ENCODE measurements around the gene TUBB4B. TPM values are rescaled to one million over a fixed set of nuclear protein-coding genes. Genes with fewer than 3 reads are reported as not detected.

TUBB4B gene
- total RNA-seq, 2 experiments from 2014 or later: 320 to 325 TPM

DNA sequence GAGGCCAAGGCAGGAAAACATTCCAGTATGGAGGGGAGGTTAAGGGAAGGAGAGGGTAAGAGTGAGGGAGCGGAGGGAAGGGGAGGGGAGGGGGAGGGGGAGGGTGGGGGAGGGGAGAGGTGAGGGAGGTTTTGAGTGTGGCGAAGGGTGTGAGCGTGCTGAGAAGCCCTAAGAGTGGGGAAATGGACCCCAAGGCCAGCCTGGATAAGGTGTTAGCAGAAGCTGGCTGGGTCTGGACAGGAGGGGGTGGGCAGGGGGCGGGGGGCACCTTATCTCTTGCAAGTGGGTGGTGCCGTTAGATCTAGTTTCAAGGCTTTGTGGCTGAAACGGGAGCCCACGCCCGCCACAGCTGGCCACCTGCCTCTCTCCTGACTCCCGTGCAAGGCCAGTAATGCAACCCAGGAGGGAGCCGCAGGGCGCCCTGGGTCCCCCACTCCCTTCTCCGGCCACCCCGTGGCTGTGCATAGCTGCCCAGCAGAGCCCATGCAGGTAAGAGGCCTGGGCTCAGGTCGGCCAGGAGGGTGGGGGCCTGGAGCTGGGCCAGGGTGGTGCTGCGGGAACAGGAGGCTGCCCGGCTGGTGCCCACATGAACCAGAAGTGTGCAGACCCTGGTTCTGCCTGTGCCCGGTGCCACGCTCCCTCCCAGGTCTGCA lies 13.1 kb upstream of the TUBB4B start:
- intact Hi-C loops (cut with micrococcal nuclease): no loop called here
- ChIA-PET POLR2A (interaction anchor here (6.8 kb wide), 1 partner anchor 13 kb away, joined by 38 read pairs; the partner anchor contains the start of gene TUBB4B), CTCF (interaction anchor here (1.0 to 6.6 kb wide), 22 partner anchors 9 to 199 kb away, joined by 3 to 54 read pairs (median 4); partner anchors contain the start of genes DPP7, NDOR1, NELFB and TMEM203)
- Mint-ChIP-seq H3K27me3 (peaks cover 5% of the 10 kb centered on the region), H3K4me1 (ENCODE audit: low read depth) (peaks cover 3% of the 10 kb centered on the region), H3K9me3 (no peaks in the 10 kb centered on the region), H3K4me3 (no peak overlapping the region), H3K27ac (peak overlapping the region; percentile 64), H3K36me3 (no peaks in the 10 kb centered on the region)
- no peak for DNase-seq

GRCh38 chr9:137228506-137228967 lies 12.6 kb upstream of the TUBB4B start:
- DNase-seq: no peak
- H3K27me3 Mint-ChIP-seq: peaks cover 5% of the 10 kb centered on the region
- H3K4me1 Mint-ChIP-seq (ENCODE audit: low read depth): peaks cover 2% of the 10 kb centered on the region
- ChIA-PET POLR2A (no interaction called here), CTCF (interaction anchor here (1.4 to 6.6 kb wide), 5 partner anchors 8 to 114 kb away, joined by 4 to 54 read pairs (median 15); partner anchors contain the start of genes DPP7, NDOR1, TMEM203 and TUBB4B)
- H3K36me3 Mint-ChIP-seq: no peaks in the 10 kb centered on the region
- intact Hi-C loops (cut with micrococcal nuclease): no loop called here
- no peaks in the 10 kb centered on the region for H3K9me3 Mint-ChIP-seq
- no peak overlapping the region for H3K4me3 Mint-ChIP-seq
- no peak overlapping the region for H3K27ac Mint-ChIP-seq

- no peaks in the 10 kb centered on the region for H3K9me3 Mint-ChIP-seq
- no peak for DNase-seq
- peaks cover 5% of the 10 kb centered on the region for H3K27me3 Mint-ChIP-seq
- ChIA-PET POLR2A (no interaction called here), CTCF (interaction anchor here (0.8 to 3.5 kb wide), 3 partner anchors 10 to 111 kb away, joined by 3 to 16 read pairs (median 3); no protein-coding TSS in a partner anchor)
- peaks cover 2% of the 10 kb centered on the region for H3K4me1 Mint-ChIP-seq (ENCODE audit: low read depth)
- no peak overlapping the region for H3K4me3 Mint-ChIP-seq
- no peaks in the 10 kb centered on the region for H3K36me3 Mint-ChIP-seq
- intact Hi-C loops (cut with micrococcal nuclease): no loop called here
- H3K27ac Mint-ChIP-seq: no peak overlapping the region
Observed at GRCh38 chr9:137228968-137229896, 11.9 kb upstream of the TUBB4B start.

- Mint-ChIP-seq H3K4me1 (ENCODE audit: low read depth) (peaks cover 2% of the 10 kb centered on the region), H3K27ac (no peak overlapping the region), H3K4me3 (no peak overlapping the region), H3K27me3 (peaks cover 11% of the 10 kb centered on the region), H3K9me3 (no peaks in the 10 kb centered on the region), H3K36me3 (no peaks in the 10 kb centered on the region)
- CTCF ChIA-PET: interaction anchor here (0.8 to 1.1 kb wide), 2 partner anchors 9 to 41 kb away, joined by 3 read pairs; no protein-coding TSS in a partner anchor
- intact Hi-C loops (cut with micrococcal nuclease): no loop called here
- DNase-seq: no peak
- POLR2A ChIA-PET: no interaction called here
Observed at GRCh38 chr9:137229903-137230704, 11.0 kb upstream of the TUBB4B start.

DNA sequence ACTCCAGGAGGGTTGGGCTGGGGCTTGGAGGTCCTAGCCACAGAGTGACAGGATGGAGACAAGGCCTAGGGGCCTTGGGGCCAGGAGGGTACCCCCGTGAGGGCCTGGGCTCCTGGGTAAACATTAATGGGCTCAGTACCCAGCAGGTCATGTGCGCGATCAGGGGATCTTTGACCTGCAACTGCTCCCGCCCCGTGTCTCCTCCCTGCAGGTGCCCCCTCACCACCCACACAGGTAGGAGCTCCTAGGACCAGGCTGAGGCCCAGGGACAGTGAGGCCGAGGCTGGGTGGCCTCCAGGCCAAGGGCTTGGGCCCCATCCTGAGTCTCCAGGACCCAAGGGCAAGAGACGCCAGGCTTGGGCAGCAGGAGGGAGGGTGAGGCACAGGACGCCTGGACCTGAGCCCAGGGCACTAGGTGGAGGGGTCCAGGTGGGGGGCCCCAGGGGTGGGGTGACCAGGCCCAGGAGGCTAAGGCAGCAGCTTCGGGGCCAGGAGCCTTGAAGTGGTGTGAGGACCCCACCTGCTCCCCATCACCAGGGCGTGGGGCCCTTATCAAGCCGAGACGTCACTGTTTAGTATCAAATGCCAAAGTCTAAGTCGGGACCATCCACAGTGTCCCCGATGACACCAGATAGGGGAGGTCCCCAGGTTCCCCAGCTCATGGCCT lies 10.2 kb upstream of the TUBB4B start, which contains the start of gene SLC34A3:
Gene SLC34A3, plus strand, starts transcription at position 197 of the 667 bp plus-strand sequence. CDS start 802 bp downstream, outside the sequence.
- Mint-ChIP-seq H3K4me3 (no peak within 1 kb of the TSS), H3K36me3 (no peaks in the 10 kb centered on the region), H3K4me1 (ENCODE audit: low read depth) (peaks cover 2% of the 10 kb centered on the region), H3K27ac (no peak within 1 kb of the TSS), H3K27me3 (peaks cover 13% of the 10 kb centered on the region), H3K9me3 (no peaks in the 10 kb centered on the region)
- intact Hi-C loops (cut with micrococcal nuclease): no loop called here
- CTCF ChIA-PET: no interaction called here
- no peak for DNase-seq
- POLR2A ChIA-PET: no interaction called here

- Mint-ChIP-seq H3K4me1 (ENCODE audit: low read depth) (peaks cover 2% of the 10 kb centered on the region), H3K36me3 (no peaks in the 10 kb centered on the region), H3K27me3 (peaks cover 13% of the 10 kb centered on the region), H3K4me3 (no peak overlapping the region), H3K27ac (no peak overlapping the region), H3K9me3 (no peaks in the 10 kb centered on the region)
- intact Hi-C loops (cut with micrococcal nuclease): no loop called here
- DNase-seq: no peak
- ChIA-PET CTCF (no interaction called here), POLR2A (no interaction called here)
Observed at GRCh38 chr9:137231372-137232039, 9.6 kb upstream of the TUBB4B start.

- POLR2A ChIA-PET: no interaction called here
- Mint-ChIP-seq H3K9me3 (no peaks in the 10 kb centered on the region), H3K27ac (no peak overlapping the region), H3K4me3 (no peak overlapping the region), H3K27me3 (peaks cover 13% of the 10 kb centered on the region), H3K4me1 (ENCODE audit: low read depth) (peaks cover 2% of the 10 kb centered on the region), H3K36me3 (no peaks in the 10 kb centered on the region)
- DNase-seq: no peak
- CTCF ChIA-PET: no interaction called here
- intact Hi-C loops (cut with micrococcal nuclease): no loop called here
Observed at GRCh38 chr9:137232101-137232500, 9.0 kb upstream of the TUBB4B start.

GRCh38 chr9:137232510-137232909 lies 8.6 kb upstream of the TUBB4B start:
- intact Hi-C loops (cut with micrococcal nuclease): no loop called here
- Mint-ChIP-seq H3K9me3 (no peaks in the 10 kb centered on the region), H3K4me1 (ENCODE audit: low read depth) (peaks cover 2% of the 10 kb centered on the region), H3K27me3 (peaks cover 13% of the 10 kb centered on the region), H3K36me3 (no peaks in the 10 kb centered on the region), H3K27ac (no peak overlapping the region), H3K4me3 (no peak overlapping the region)
- ChIA-PET POLR2A (no interaction called here), CTCF (no interaction called here)
- DNase-seq: no peak

DNA sequence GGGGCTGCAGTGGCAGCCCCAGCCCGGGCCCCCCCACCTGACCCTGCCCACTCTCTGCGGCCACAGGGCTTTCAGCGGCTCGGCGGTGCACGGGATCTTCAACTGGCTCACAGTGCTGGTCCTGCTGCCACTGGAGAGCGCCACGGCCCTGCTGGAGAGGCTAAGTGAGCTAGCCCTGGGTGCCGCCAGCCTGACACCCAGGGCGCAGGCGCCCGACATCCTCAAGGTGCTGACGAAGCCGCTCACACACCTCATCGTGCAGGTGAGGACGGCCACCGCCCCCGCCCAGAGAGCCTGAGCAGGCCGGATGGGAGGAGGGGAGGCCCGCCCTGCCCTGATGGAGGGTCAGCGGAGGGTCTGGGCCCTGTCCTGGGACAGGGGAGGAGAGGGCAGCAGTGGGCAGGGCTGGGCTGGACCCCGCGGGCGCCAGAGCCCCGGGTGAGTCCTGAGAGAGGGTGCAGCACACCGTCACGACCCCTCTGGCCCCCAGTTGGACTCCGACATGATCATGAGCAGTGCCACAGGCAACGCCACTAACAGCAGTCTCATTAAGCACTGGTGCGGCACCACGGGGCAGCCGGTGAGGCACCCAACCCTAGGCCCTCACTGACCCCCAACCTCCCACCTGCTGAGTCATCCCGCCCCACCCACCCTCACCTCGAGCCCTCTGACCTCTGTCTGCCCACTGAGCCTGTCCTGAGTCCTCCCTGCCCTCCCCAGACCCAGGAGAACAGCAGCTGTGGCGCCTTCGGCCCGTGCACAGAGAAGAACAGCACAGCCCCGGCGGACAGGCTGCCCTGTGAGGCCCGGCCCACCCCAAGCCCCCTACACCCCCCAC lies 7.7 kb upstream of the TUBB4B start:
- no peak overlapping the region for H3K27ac Mint-ChIP-seq
- ChIA-PET POLR2A (no interaction called here), CTCF (no interaction called here)
- no peaks in the 10 kb centered on the region for H3K36me3 Mint-ChIP-seq
- no peak overlapping the region for H3K4me3 Mint-ChIP-seq
- DNase-seq: no peak
- peaks cover 11% of the 10 kb centered on the region for H3K27me3 Mint-ChIP-seq
- H3K9me3 Mint-ChIP-seq: no peaks in the 10 kb centered on the region
- intact Hi-C loops (cut with micrococcal nuclease): no loop called here
- H3K4me1 Mint-ChIP-seq (ENCODE audit: low read depth): peaks cover 3% of the 10 kb centered on the region

DNA sequence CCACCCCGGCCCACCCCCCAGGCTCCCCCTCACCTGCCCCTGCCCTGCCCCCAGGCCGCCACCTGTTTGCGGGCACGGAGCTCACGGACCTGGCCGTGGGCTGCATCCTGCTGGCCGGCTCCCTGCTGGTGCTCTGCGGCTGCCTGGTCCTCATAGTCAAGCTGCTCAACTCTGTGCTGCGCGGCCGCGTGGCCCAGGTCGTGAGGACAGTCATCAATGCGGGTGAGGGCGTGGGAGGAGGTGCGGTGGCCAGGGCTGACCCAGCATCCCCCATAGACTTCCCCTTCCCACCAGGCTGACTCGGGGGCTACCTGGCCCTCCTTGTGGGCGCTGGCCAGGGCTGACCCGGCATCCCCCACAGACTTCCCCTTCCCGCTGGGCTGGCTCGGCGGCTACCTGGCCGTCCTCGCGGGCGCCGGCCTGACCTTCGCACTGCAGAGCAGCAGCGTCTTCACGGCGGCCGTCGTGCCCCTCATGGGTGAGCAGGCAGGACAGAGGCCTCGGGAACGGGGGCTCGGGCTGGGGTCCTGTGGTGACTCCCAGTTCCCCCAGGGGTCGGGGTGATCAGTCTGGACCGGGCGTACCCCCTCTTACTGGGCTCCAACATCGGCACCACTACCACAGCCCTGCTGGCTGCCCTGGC lies 6.9 kb upstream of the TUBB4B start:
- H3K27ac Mint-ChIP-seq: no peak overlapping the region
- no peak overlapping the region for H3K4me3 Mint-ChIP-seq
- DNase-seq: no peak
- ChIA-PET POLR2A (no interaction called here), CTCF (interaction anchor here (0.6 to 1.4 kb wide), 2 partner anchors 25 to 33 kb away, joined by 3 read pairs; partner anchors contain the start of gene TPRN)
- intact Hi-C loops (cut with micrococcal nuclease): no loop called here
- H3K4me1 Mint-ChIP-seq (ENCODE audit: low read depth): peaks cover 9% of the 10 kb centered on the region
- no peaks in the 10 kb centered on the region for H3K9me3 Mint-ChIP-seq
- H3K36me3 Mint-ChIP-seq: no peaks in the 10 kb centered on the region
- H3K27me3 Mint-ChIP-seq: peaks cover 11% of the 10 kb centered on the region

Data from activated CD4-positive, alpha-beta memory T cell treated with anti-CD3 and anti-CD28 coated beads for 36 hours (primary cell).